HepG2 (cell line): ENCODE data around the gene CTNNA1. TPM values are rescaled to one million over a fixed set of nuclear protein-coding genes. Genes with fewer than 3 reads are reported as not detected.

Experiments used
- ATAC-seq: fragments of 200-7000 bp; cut with Tn5 transposase; 3 replicates; pipeline ENCODE4 v1.9.1; 2020; ENCODE audit warnings: mild to moderate bottlenecking, moderate library complexity
- BruUV-seq: library from RNA; stranded (reverse); fragments of 400-500 nt; replicated peaks from 2 replicates; lab custom pipeline; 2021; lab: Mats Ljungman, UMichigan
- CTCF ChIA-PET: fragments of 300-600 bp; formaldehyde crosslinking; extraction: SDS; loops from one replicate; lab custom pipeline; 2021; ENCODE audit warnings: low total read pairs, inconsistent platforms, low intra/inter-chr PET ratio; lab: Yijun Ruan, JAX
- POLR2A ChIA-PET: fragments of 350-600 bp; sonication (Branson Sonifier 250); formaldehyde crosslinking; loops from one replicate; lab custom pipeline; 2020; ENCODE audit warnings: antibody characterized with exemption, inconsistent platforms; lab: Yijun Ruan, JAX
- DNase-seq: peaks from one replicate; pipeline ENCODE4 v3.0.0-alpha.2; 2015; ENCODE audit warnings: low spot score
- FAIRE-seq: peaks from 3 replicates; lab custom pipeline; 2011; peaks lifted over from hg19 to GRCh38; lab: Jason Lieb, UNC
- H2AFZ ChIP-seq: one replicate; pipeline ENCODE4 v1.6.1; 2011; ENCODE audit warnings: low read length, inconsistent platforms
- H3K27ac ChIP-seq: fragments of 300-600 bp; 3 replicates; pipeline ENCODE4 v1.8.0; 2011; ENCODE audit warnings: mixed run types, mild to moderate bottlenecking, mixed read lengths, low read length, inconsistent platforms; ENCODE audit not compliant: insufficient read depth; ENCODE audit errors: extremely low read length
- H3K27me3 ChIP-seq, 2 experiments: fragments of 200-600 bp in 1 of 2; 2 replicates in 1 of 2; 3 replicates in 1 of 2; pipeline versions ENCODE4 v1.6.0 to v1.8.0; 2011; ENCODE audit warnings: low read length in 2 of 2, mild to moderate bottlenecking in 2 of 2, moderate library complexity in 2 of 2, inconsistent platforms in 1 of 2; ENCODE audit not compliant: insufficient read depth in 2 of 2, control insufficient read depth in 1 of 2
- H3K36me3 ChIP-seq, 2 experiments: fragments of 200-600 bp in 1 of 2; replicated peaks in 1 of 2; 2 replicates in 1 of 2; 3 replicates in 1 of 2; pipeline versions ENCODE4 v1.5.1 to v1.8.0; 2011; ENCODE audit warnings: low read length in 2 of 2, inconsistent platforms in 1 of 2; ENCODE audit not compliant: insufficient read depth in 2 of 2, control insufficient read depth in 1 of 2
- H3K4me1 ChIP-seq: 2 replicates; pipeline ENCODE4 v1.5.1; 2012; ENCODE audit warnings: low read length, inconsistent platforms; ENCODE audit not compliant: insufficient read depth
- H3K4me2 ChIP-seq: 2 replicates; pipeline ENCODE4 v1.6.0; 2011; ENCODE audit warnings: low read depth, low read length, inconsistent platforms
- H3K4me3 ChIP-seq, 3 experiments: fragments of 200-600 bp in 1 of 3; sonication (generic), shearing (Covaris generic) in 1 of 3; replicated peaks in 1 of 3; 2 replicates each; pipeline ENCODE4 v1.5.1; 2011 to 2016; ENCODE audit warnings: low read length in 3 of 3, inconsistent platforms in 2 of 3, low read depth in 2 of 3, mild to moderate bottlenecking in 2 of 3, control low read depth in 1 of 3, mixed read lengths in 1 of 3; ENCODE audit not compliant: insufficient read depth in 1 of 3
- H3K79me2 ChIP-seq: one replicate; pipeline ENCODE4 v1.6.1; 2011; ENCODE audit warnings: low read length, inconsistent platforms; ENCODE audit not compliant: insufficient read depth
- H3K9ac ChIP-seq: 2 replicates; pipeline ENCODE4 v1.6.0; 2011; ENCODE audit warnings: mild to moderate bottlenecking, low read depth, low read length, inconsistent platforms; ENCODE audit not compliant: insufficient read depth
- H3K9me3 ChIP-seq: 2 replicates; pipeline ENCODE4 v1.5.1; 2012; ENCODE audit warnings: mild to moderate bottlenecking, low read length
- H4K20me1 ChIP-seq: 2 replicates; pipeline ENCODE4 v1.6.0; 2011; ENCODE audit warnings: inconsistent platforms, mild to moderate bottlenecking, low read length, moderate library complexity; ENCODE audit not compliant: insufficient read depth
- ATRX ChIP-seq: sonication (generic); formaldehyde crosslinking; IDR thresholded peaks from 2 replicates; pipeline ENCODE4 v1.4.0; 2020; ENCODE audit warnings: missing genetic modification reagents, borderline replicate concordance
- ELF3 ChIP-seq: IDR thresholded peaks from 2 replicates; pipeline ENCODE4 v1.6.1; 2016; ENCODE audit warnings: missing genetic modification reagents, missing compliant biosample characterization
- FOXO4 ChIP-seq: sonication (generic); formaldehyde crosslinking; conservative IDR thresholded peaks from 2 replicates; pipeline ENCODE4 v1.8.1; 2023; ENCODE audit warnings: missing genetic modification reagents
- MIER2 ChIP-seq: IDR thresholded peaks from 2 replicates; pipeline ENCODE4 v1.6.1; 2016; ENCODE audit warnings: missing biosample characterization, missing genetic modification reagents
- XBP1 ChIP-seq: sonication (generic); formaldehyde crosslinking; IDR thresholded peaks from 2 replicates; pipeline ENCODE4 v1.5.0; 2020; ENCODE audit warnings: missing genetic modification reagents
- ZNF230 ChIP-seq: sonication (generic); formaldehyde crosslinking; IDR thresholded peaks from 2 replicates; pipeline ENCODE4 v1.4.0; 2020; ENCODE audit warnings: mild to moderate bottlenecking, missing genetic modification reagents
- ZNF597 ChIP-seq: sonication (generic); formaldehyde crosslinking; IDR thresholded peaks from 2 replicates; pipeline ENCODE4 v1.5.0; 2020; ENCODE audit warnings: missing genetic modification reagents
- ZNF749 ChIP-seq: sonication (generic); formaldehyde crosslinking; IDR thresholded peaks from 2 replicates; pipeline ENCODE4 v1.8.0; 2022; ENCODE audit warnings: mild to moderate bottlenecking, missing genetic modification reagents, moderate library complexity, borderline replicate concordance
- ZNF788 ChIP-seq: sonication (generic); formaldehyde crosslinking; IDR thresholded peaks from 2 replicates; pipeline ENCODE4 v1.5.0; 2020; ENCODE audit warnings: mild to moderate bottlenecking, missing genetic modification reagents, borderline replicate concordance
- WGBS: methylation state at CpG from one replicate; pipeline ENCODE4 v1.1.6; 2017; ENCODE audit warnings: low lambda C conversion rate; 5-methylcytosine and 5-hydroxymethylcytosine counted together
- in situ Hi-C: cut with HindIII; loops from 2 replicates; pipeline ENCODE4 v1.10.0; 2017; ENCODE audit warnings: low pct_unique_long_range_greater_than_20kb; ENCODE audit not compliant: extremely low pct_ligation_motif_present
- intact Hi-C: fragments of 100-400 bp; cut with micrococcal nuclease; formaldehyde crosslinking; loops from one replicate; pipeline ENCODE4 v1.10.0; 2022; ENCODE audit not compliant: unreplicated experiment
- polyA plus RNA-seq, 8 experiments: library from polyadenylated mRNA; depleted of rRNA in 3 of 8; stranded (reverse) in 7 of 8; unstranded in 1 of 8; fragments of >200 nt; fragmentation: Illumina TruSeq in 4 of 8; extraction: Trizol in 4 of 8; gene quantifications; 2 replicates each; pipeline versions ENCODE4 v1.2.1 to v1.2.3, GENCODE V29; 2011 to 2016; ENCODE audit warnings: low read depth in 4 of 8, missing spikeins in 1 of 8, mixed read lengths in 1 of 8; ENCODE audit not compliant: insufficient read depth in 1 of 8
- total RNA-seq, 5 experiments: library from RNA; depleted of rRNA; stranded (reverse); fragments of >200 nt; fragmentation: Illumina TruSeq; extraction: Trizol; gene quantifications; 2 replicates each; pipeline ENCODE4 v1.2.3, GENCODE V29; 2016; ENCODE audit warnings: low read depth in 1 of 5
- TF ChIP-seq, protein P1 (sequence below): sonication (generic); formaldehyde crosslinking; IDR thresholded peaks from 2 replicates; pipeline ENCODE4 v1.9.0; 2022; ENCODE audit warnings: missing genetic modification reagents, mild to moderate bottlenecking, borderline replicate concordance
- TF ChIP-seq, protein P2 (sequence below): sonication (generic); formaldehyde crosslinking; IDR thresholded peaks from 2 replicates; pipeline ENCODE4 v1.8.1; 2023; ENCODE audit warnings: mild to moderate bottlenecking, missing genetic modification reagents, borderline replicate concordance

Gene CTNNA1
- total and polyA plus RNA-seq, 2 of the 13 experiments (the other 11 are each of a cell fraction or from before 2014, with no cell fraction given), result 66.8 to 162 TPM

GRCh38 chr5:138946241-138946623 is 193.0 kb downstream of the CTNNA1 start:
- no TSS peak for BruUV-seq
- no peak for DNase-seq
- no peaks in the 10 kb centered on the region for H3K4me1 ChIP-seq
- CTCF ChIA-PET, result no interaction called here
- TF ChIP-seq ZNF788 (CRISPR knock-in tag) (no peak), ZNF230 (no peak), ATRX (CRISPR knock-in tag) (no peak), XBP1 (CRISPR knock-in tag) (no peak), FOXO4 (no peak), ZNF749 (CRISPR knock-in tag) (no peak), MIER2 (no peak), ELF3 (CRISPR knock-in tag) (no peak), ZNF597 (CRISPR knock-in tag) (no peak)
- TF ChIP-seq, protein P1, sequence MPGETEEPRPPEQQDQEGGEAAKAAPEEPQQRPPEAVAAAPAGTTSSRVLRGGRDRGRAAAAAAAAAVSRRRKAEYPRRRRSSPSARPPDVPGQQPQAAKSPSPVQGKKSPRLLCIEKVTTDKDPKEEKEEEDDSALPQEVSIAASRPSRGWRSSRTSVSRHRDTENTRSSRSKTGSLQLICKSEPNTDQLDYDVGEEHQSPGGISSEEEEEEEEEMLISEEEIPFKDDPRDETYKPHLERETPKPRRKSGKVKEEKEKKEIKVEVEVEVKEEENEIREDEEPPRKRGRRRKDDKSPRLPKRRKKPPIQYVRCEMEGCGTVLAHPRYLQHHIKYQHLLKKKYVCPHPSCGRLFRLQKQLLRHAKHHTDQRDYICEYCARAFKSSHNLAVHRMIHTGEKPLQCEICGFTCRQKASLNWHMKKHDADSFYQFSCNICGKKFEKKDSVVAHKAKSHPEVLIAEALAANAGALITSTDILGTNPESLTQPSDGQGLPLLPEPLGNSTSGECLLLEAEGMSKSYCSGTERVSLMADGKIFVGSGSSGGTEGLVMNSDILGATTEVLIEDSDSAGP, result no peak
- TF ChIP-seq, protein P2, sequence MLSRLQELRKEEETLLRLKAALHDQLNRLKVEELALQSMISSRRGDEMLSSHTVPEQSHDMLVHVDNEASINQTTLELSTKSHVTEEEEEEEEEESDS, result no peak
- TF ChIP-seq, all 625 proteins: peak for 0
- Histone ChIP-seq H4K20me1 (no peaks in the 10 kb centered on the region), H3K4me3 (no peak overlapping the region), H3K9me3 (no peaks in the 10 kb centered on the region), H2AFZ (no peak overlapping the region), H3K79me2 (no peaks in the 10 kb centered on the region), H3K9ac (no peak overlapping the region), H3K27ac (no peak overlapping the region), H3K4me2 (no peak overlapping the region), H3K27me3 (no peaks in the 10 kb centered on the region), H3K36me3 (peaks cover 0 to 2% of the 10 kb centered on the region in 2 experiments; a peak in 2 of 5 replicates)
- ATAC-seq (no peak), FAIRE-seq (no peak)
- in situ Hi-C loops, result no loop called here
- POLR2A ChIA-PET, result no interaction called here
- intact Hi-C loops, result no loop called here
- WGBS, result 90% methylated on average over 4 of the region's 8 CpGs
